CD14-positive monocyte (primary cell): ENCODE data around the gene APP. TPM values are rescaled to one million over a fixed set of nuclear protein-coding genes. Genes with fewer than 3 reads are reported as not detected.
A peak's percentile ranks its signal among the peaks of the same experiment; 100 is the strongest.

Source experiments
- DNase-seq, 3 donors: peaks; one replicate each; pipeline ENCODE4 v3.0.0-alpha.2; 2011 to 2022
- H2AFZ ChIP-seq: 2 replicates; pipeline ENCODE4 v1.6.0; 2012; ENCODE audit warnings: mild to moderate bottlenecking, low read depth, low read length, inconsistent platforms; ENCODE audit not compliant: insufficient read depth, poor library complexity, severe bottlenecking
- H3K27ac ChIP-seq, 2 donors: 1 replicate in 1 of 2; 2 replicates in 1 of 2; pipeline ENCODE4 v1.5.1; 2012 to 2013; ENCODE audit warnings: low read length in 2 of 2, control low read depth in 1 of 2, inconsistent platforms in 1 of 2, low read depth in 1 of 2, mild to moderate bottlenecking in 1 of 2
- H3K27me3 ChIP-seq, 2 donors: one replicate each; pipeline versions ENCODE4 v1.6.0 to v1.6.1; 2011 to 2013; ENCODE audit warnings: low read length in 2 of 2; ENCODE audit not compliant: control insufficient read depth in 2 of 2, insufficient read depth in 2 of 2
- H3K36me3 ChIP-seq, 2 donors: replicated peaks in 1 of 2; 1 replicate in 1 of 2; 2 replicates in 1 of 2; pipeline versions ENCODE4 v1.5.1 to v1.6.1; 2012 to 2013; ENCODE audit warnings: low read length in 2 of 2, control low read depth in 1 of 2, inconsistent platforms in 1 of 2, mild to moderate bottlenecking in 1 of 2; ENCODE audit not compliant: insufficient read depth in 2 of 2, control insufficient read depth in 1 of 2
- H3K4me1 ChIP-seq, 2 donors: 1 replicate in 1 of 2; 2 replicates in 1 of 2; pipeline versions ENCODE4 v1.5.1 to v1.6.1; 2012 to 2013; ENCODE audit warnings: low read length in 2 of 2, control low read depth in 1 of 2, inconsistent platforms in 1 of 2, mild to moderate bottlenecking in 1 of 2, moderate library complexity in 1 of 2; ENCODE audit not compliant: insufficient read depth in 2 of 2, control insufficient read depth in 1 of 2
- H3K4me2 ChIP-seq: replicated peaks from 2 replicates; pipeline ENCODE3; 2012; ENCODE audit warnings: low read length, moderate library complexity, mild to moderate bottlenecking; ENCODE audit not compliant: poor library complexity, severe bottlenecking; ENCODE audit errors: extremely low read depth
- H3K4me3 ChIP-seq, 3 experiments: fragments of 200-600 bp in 1 of 3; sonication (generic) in 1 of 3; replicated peaks in 1 of 3; 1 replicate in 2 of 3; 2 replicates in 1 of 3; pipeline ENCODE4 v1.5.1; 2011 to 2013; ENCODE audit warnings: low read length in 3 of 3, mild to moderate bottlenecking in 3 of 3, control low read depth in 2 of 3, low read depth in 2 of 3, inconsistent platforms in 1 of 3, moderate library complexity in 1 of 3
- H3K79me2 ChIP-seq: 2 replicates; pipeline ENCODE4 v1.6.0; 2012; ENCODE audit warnings: mild to moderate bottlenecking, control low read depth, inconsistent platforms, low read length, moderate library complexity; ENCODE audit not compliant: insufficient read depth
- H3K9ac ChIP-seq: 2 replicates; pipeline ENCODE4 v1.6.0; 2017; ENCODE audit warnings: low read length, mild to moderate bottlenecking; ENCODE audit not compliant: insufficient read depth, poor library complexity, severe bottlenecking
- H3K9me3 ChIP-seq, 2 donors: replicated peaks in 1 of 2; 1 replicate in 1 of 2; 2 replicates in 1 of 2; pipeline versions ENCODE4 v1.5.1 to v1.6.1; 2012 to 2013; ENCODE audit warnings: low read length in 2 of 2, control low read depth in 1 of 2; ENCODE audit not compliant: control insufficient read depth in 1 of 2, insufficient read depth in 1 of 2
- H4K20me1 ChIP-seq: 2 replicates; pipeline ENCODE4 v1.6.0; 2012; ENCODE audit warnings: mild to moderate bottlenecking, low read length, control low read depth, moderate library complexity; ENCODE audit not compliant: insufficient read depth
- H3K27ac Mint-ChIP-seq, 7 donors: one replicate each; pipeline ENCODE4 v1.8.0; 2020; ENCODE audit warnings: mild to moderate bottlenecking in 7 of 7, mixed read lengths in 7 of 7, moderate library complexity in 6 of 7, inconsistent platforms in 2 of 7
- H3K27me3 Mint-ChIP-seq, 3 donors: one replicate each; pipeline ENCODE4 v1.8.0; 2021 to 2022; ENCODE audit warnings: low read depth in 3 of 3, mild to moderate bottlenecking in 3 of 3, mixed read lengths in 3 of 3, moderate library complexity in 3 of 3, inconsistent platforms in 1 of 3
- H3K36me3 Mint-ChIP-seq, 2 donors: one replicate each; pipeline ENCODE4 v1.8.0; 2020; ENCODE audit warnings: mixed read lengths in 2 of 2, inconsistent platforms in 1 of 2, mild to moderate bottlenecking in 1 of 2
- H3K4me1 Mint-ChIP-seq: one replicate; pipeline ENCODE4 v1.8.0; 2020; ENCODE audit warnings: mild to moderate bottlenecking, mixed read lengths
- H3K4me3 Mint-ChIP-seq, 2 donors: one replicate each; pipeline ENCODE4 v1.8.0; 2020; ENCODE audit warnings: mild to moderate bottlenecking in 2 of 2, mixed read lengths in 2 of 2, moderate library complexity in 1 of 2
- H3K9me3 Mint-ChIP-seq, 7 donors: one replicate each; pipeline ENCODE4 v1.8.0; 2020 to 2022; ENCODE audit warnings: mixed read lengths in 7 of 7, mild to moderate bottlenecking in 6 of 7, moderate library complexity in 6 of 7, inconsistent platforms in 2 of 7
- WGBS: methylation state at CpG from one replicate; pipeline ENCODE4 v1.1.5; 2013; ENCODE audit warnings: missing lambda C conversion rate; ENCODE audit not compliant: insufficient coverage; 5-methylcytosine and 5-hydroxymethylcytosine counted together
- intact Hi-C, 2 donors: fragments of 100-400 bp; cut with micrococcal nuclease; formaldehyde crosslinking; loops; one replicate each; pipeline versions ENCODE4 v1.15.0 to v1.15.1; 2023
- polyA plus RNA-seq, 3 donors: library from polyadenylated mRNA; depleted of rRNA in 1 of 3; unstranded in 2 of 3; stranded (reverse) in 1 of 3; fragments of 300-500 nt in 2 of 3; fragments of >200 nt in 1 of 3; fragmentation: Illumina TruSeq in 2 of 3; gene quantifications; 1 replicate in 2 of 3; 2 replicates in 1 of 3; pipeline ENCODE4 v1.2.3, GENCODE V29; 2012 to 2021
- TF ChIP-seq, protein P1 (sequence below): fragments of 200-600 bp; IDR thresholded peaks from one replicate; pipeline ENCODE4 v1.8.0; 2022; ENCODE audit warnings: antibody characterized with exemption, mild to moderate bottlenecking

Gene APP
- polyA plus RNA-seq, 3 donors = 28.0 to 118 (median 35.1) TPM

- Histone ChIP-seq H4K20me1 (no peaks in the 10 kb centered on the region), H3K27ac (no peak overlapping the region), H3K9ac (no peak overlapping the region), H3K27me3 (no peaks in the 10 kb centered on the region), H3K9me3 (peaks cover 0 to 8% of the 10 kb centered on the region in 2 donors), H3K4me1 (no peaks in the 10 kb centered on the region), H2AFZ (no peak overlapping the region), H3K36me3 (no peaks in the 10 kb centered on the region), H3K79me2 (no peaks in the 10 kb centered on the region), H3K4me2 (no peak overlapping the region), H3K4me3 (no peak overlapping the region)
- DNase-seq = no peak
- TF ChIP-seq, protein P1, sequence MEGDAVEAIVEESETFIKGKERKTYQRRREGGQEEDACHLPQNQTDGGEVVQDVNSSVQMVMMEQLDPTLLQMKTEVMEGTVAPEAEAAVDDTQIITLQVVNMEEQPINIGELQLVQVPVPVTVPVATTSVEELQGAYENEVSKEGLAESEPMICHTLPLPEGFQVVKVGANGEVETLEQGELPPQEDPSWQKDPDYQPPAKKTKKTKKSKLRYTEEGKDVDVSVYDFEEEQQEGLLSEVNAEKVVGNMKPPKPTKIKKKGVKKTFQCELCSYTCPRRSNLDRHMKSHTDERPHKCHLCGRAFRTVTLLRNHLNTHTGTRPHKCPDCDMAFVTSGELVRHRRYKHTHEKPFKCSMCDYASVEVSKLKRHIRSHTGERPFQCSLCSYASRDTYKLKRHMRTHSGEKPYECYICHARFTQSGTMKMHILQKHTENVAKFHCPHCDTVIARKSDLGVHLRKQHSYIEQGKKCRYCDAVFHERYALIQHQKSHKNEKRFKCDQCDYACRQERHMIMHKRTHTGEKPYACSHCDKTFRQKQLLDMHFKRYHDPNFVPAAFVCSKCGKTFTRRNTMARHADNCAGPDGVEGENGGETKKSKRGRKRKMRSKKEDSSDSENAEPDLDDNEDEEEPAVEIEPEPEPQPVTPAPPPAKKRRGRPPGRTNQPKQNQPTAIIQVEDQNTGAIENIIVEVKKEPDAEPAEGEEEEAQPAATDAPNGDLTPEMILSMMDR = no peak
- peaks cover 0 to 1% (median 0%) of the 10 kb centered on the region in 3 donors for H3K27me3 Mint-ChIP-seq
- WGBS = 88% methylated on average over 2 of the region's 5 CpGs
- intact Hi-C loops = no loop called here
- peaks cover 6 to 18% (median 14%) of the 10 kb centered on the region in 7 donors for H3K9me3 Mint-ChIP-seq
- no peaks in the 10 kb centered on the region for H3K4me1 Mint-ChIP-seq
- peak overlapping the region in 1 of 7 donors; percentile 14 for H3K27ac Mint-ChIP-seq
- H3K4me3 Mint-ChIP-seq = no peak overlapping the region
- no peaks in the 10 kb centered on the region for H3K36me3 Mint-ChIP-seq
Measured at GRCh38 chr21:26191609-26192008, 21.0 kb upstream of the APP start.

GRCh38 chr21:26188422-26188821, 17.9 kb upstream of the APP start:
- H3K27ac ChIP-seq = no peak overlapping the region
- TF ChIP-seq, protein P1 = no peak
- H4K20me1 ChIP-seq = no peaks in the 10 kb centered on the region
- Mint-ChIP-seq H3K36me3 (no peaks in the 10 kb centered on the region), H3K27me3 (no peaks in the 10 kb centered on the region), H3K9me3 (peaks cover 9 to 28% (median 19%) of the 10 kb centered on the region in 7 donors), H3K27ac (no peak overlapping the region), H3K4me3 (no peak overlapping the region), H3K4me1 (no peaks in the 10 kb centered on the region)
- 92% methylated on average over 2 of the region's 5 CpGs for WGBS
- intact Hi-C loops = no loop called here
- no peak overlapping the region for H2AFZ ChIP-seq
- no peaks in the 10 kb centered on the region for H3K4me1 ChIP-seq
- peaks cover 0 to 8% of the 10 kb centered on the region in 2 donors for H3K9me3 ChIP-seq
- H3K9ac ChIP-seq = no peak overlapping the region
- no peak overlapping the region for H3K4me2 ChIP-seq
- H3K4me3 ChIP-seq = no peak overlapping the region
- no peaks in the 10 kb centered on the region for H3K79me2 ChIP-seq
- H3K36me3 ChIP-seq = no peaks in the 10 kb centered on the region
- no peaks in the 10 kb centered on the region for H3K27me3 ChIP-seq
- peak in 1 of 3 donors; percentile 19 for DNase-seq
